GM23338 (cell line): ENCODE measurements around the gene PHYH. TPM values are rescaled to one million over a fixed set of nuclear protein-coding genes. Genes with fewer than 3 reads are reported as not detected.

ENCODE experiments used
- ATAC-seq: fragments of 200-7000 bp; cut with Tn5 transposase; 3 replicates; pipeline ENCODE4 v1.9.1; 2020
- DNase-seq: peaks from one replicate; pipeline ENCODE4 v3.0.0-alpha.2; 2015; ENCODE audit warnings: low spot score
- H2AFZ ChIP-seq: fragments of 200-600 bp; sonication (generic); 2 replicates; pipeline ENCODE4 v1.8.0; 2016; ENCODE audit warnings: antibody characterized with exemption, mild to moderate bottlenecking, moderate library complexity
- H3F3A ChIP-seq: fragments of 200-600 bp; sonication (generic); replicated peaks from 2 replicates; pipeline ENCODE4 v1.8.0; 2017; ENCODE audit warnings: antibody characterized with exemption, mixed run types, low read depth
- H3K27ac ChIP-seq: fragments of 200-600 bp; sonication (generic); 2 replicates; pipeline ENCODE4 v1.6.1; 2016; ENCODE audit warnings: low read depth
- H3K27me3 ChIP-seq: fragments of 200-600 bp; sonication (generic); 2 replicates; pipeline ENCODE4 v1.8.0; 2016; ENCODE audit warnings: mild to moderate bottlenecking, mixed run types, moderate library complexity; ENCODE audit not compliant: insufficient read depth
- H3K36me3 ChIP-seq: fragments of 200-600 bp; sonication (generic); 2 replicates; pipeline ENCODE4 v1.8.0; 2016; ENCODE audit warnings: mild to moderate bottlenecking; ENCODE audit not compliant: insufficient read depth
- H3K4me1 ChIP-seq: fragments of 200-600 bp; sonication (generic); 2 replicates; pipeline ENCODE4 v1.8.0; 2016; ENCODE audit warnings: mild to moderate bottlenecking, moderate library complexity; ENCODE audit not compliant: insufficient read depth
- H3K4me2 ChIP-seq: fragments of 200-600 bp; sonication (generic); 2 replicates; pipeline ENCODE4 v1.7.1; 2017; ENCODE audit warnings: mixed run types
- H3K4me3 ChIP-seq: fragments of 200-600 bp; sonication (generic); 2 replicates; pipeline ENCODE4 v1.6.1; 2016; ENCODE audit warnings: mixed run types
- H3K79me2 ChIP-seq: fragments of 200-600 bp; sonication (generic); replicated peaks from 2 replicates; pipeline ENCODE4 v1.8.0; 2017; ENCODE audit warnings: mild to moderate bottlenecking; ENCODE audit not compliant: insufficient read depth
- H3K9me2 ChIP-seq: fragments of 200-600 bp; sonication (generic); 2 replicates; pipeline ENCODE4 v1.8.0; 2017; ENCODE audit not compliant: insufficient read depth
- H4K20me1 ChIP-seq: fragments of 200-600 bp; sonication (generic); replicated peaks from 2 replicates; pipeline ENCODE4 v1.8.0; 2017; ENCODE audit warnings: mild to moderate bottlenecking; ENCODE audit not compliant: insufficient read depth
- H3K27ac Mint-ChIP-seq: 2 replicates; pipeline ENCODE4 v1.8.0; 2020; ENCODE audit warnings: inconsistent platforms, mild to moderate bottlenecking, moderate library complexity, mixed read lengths
- H3K27me3 Mint-ChIP-seq: 3 replicates; pipeline ENCODE4 v1.8.0; 2022; ENCODE audit warnings: low read depth, mild to moderate bottlenecking, moderate library complexity, mixed read lengths, inconsistent platforms; ENCODE audit not compliant: insufficient read depth, poor library complexity
- H3K36me3 Mint-ChIP-seq: 3 replicates; pipeline ENCODE4 v1.8.0; 2021; ENCODE audit warnings: low read depth, mild to moderate bottlenecking, inconsistent platforms, moderate library complexity, mixed read lengths
- H3K4me1 Mint-ChIP-seq: 3 replicates; pipeline ENCODE4 v1.8.0; 2020; ENCODE audit warnings: mild to moderate bottlenecking, inconsistent platforms, mixed read lengths
- H3K4me3 Mint-ChIP-seq: 3 replicates; pipeline ENCODE4 v1.8.0; 2021; ENCODE audit warnings: moderate library complexity, mild to moderate bottlenecking, inconsistent platforms, mixed read lengths
- H3K9me3 Mint-ChIP-seq: 3 replicates; pipeline ENCODE4 v1.8.0; 2020; ENCODE audit warnings: moderate library complexity, mild to moderate bottlenecking, inconsistent platforms, mixed read lengths
- ETS1 ChIP-seq: IDR thresholded peaks from 2 replicates; pipeline ENCODE4 v1.6.1; 2016; ENCODE audit warnings: antibody characterized with exemption
- EZH2 ChIP-seq: fragments of 200-600 bp; sonication (generic); IDR thresholded peaks from one replicate; pipeline ENCODE4 v1.8.0; 2017; ENCODE audit warnings: antibody characterized with exemption, mild to moderate bottlenecking, low read depth; ENCODE audit not compliant: unreplicated experiment
- POLR2AphosphoS5 ChIP-seq: IDR thresholded peaks from 2 replicates; pipeline ENCODE4 v1.6.1; 2016; ENCODE audit warnings: antibody characterized with exemption, low read depth
- STAT1 ChIP-seq: IDR thresholded peaks from one replicate; pipeline ENCODE4 v1.6.1; 2016; ENCODE audit warnings: antibody characterized with exemption; ENCODE audit not compliant: unreplicated experiment
- ZNF114 ChIP-seq: fragments of 250-450 bp; sonication (Bioruptor Pico); IDR thresholded peaks from 2 replicates; pipeline ENCODE4 v1.5.0; 2020; ENCODE audit warnings: mild to moderate bottlenecking, moderate library complexity
- ZNF331 ChIP-seq: fragments of 250-450 bp; sonication (Bioruptor Pico); IDR thresholded peaks from 2 replicates; pipeline ENCODE4 v1.5.0; 2020; ENCODE audit warnings: low read depth, mild to moderate bottlenecking, moderate library complexity
- polyA plus RNA-seq: library from polyadenylated mRNA; unstranded; fragments of >200 nt; fragmentation: Nextera tagmentation; extraction: Ambion mirVana; gene quantifications from 2 replicates; pipeline ENCODE4 v1.2.1, GENCODE V29; 2016
- total RNA-seq: library from RNA; depleted of rRNA; stranded (reverse); fragments of >200 nt; shearing (Covaris generic); gene quantifications from 2 replicates; pipeline ENCODE4 v1.2.3, GENCODE V29; 2014

Gene PHYH
- total and polyA plus RNA-seq, 2 experiments from 2014 or later = 10.9 to 29.8 TPM

- Histone ChIP-seq H3K4me3 (no peak overlapping the region), H3K79me2 (peaks cover 50% of the 10 kb centered on the region), H4K20me1 (peaks cover 71% of the 10 kb centered on the region), H3K27ac (peak overlapping the region; percentile 30; the same call in 1 of the 2 replicates), H3K27me3 (no peaks in the 10 kb centered on the region), H3K4me2 (no peak overlapping the region), H3K4me1 (peaks cover 12% of the 10 kb centered on the region), H3K36me3 (peaks cover 93% of the 10 kb centered on the region), H2AFZ (no peak overlapping the region), H3F3A (peaks cover 76% of the 10 kb centered on the region), H3K9me2 (no peaks in the 10 kb centered on the region)
- peaks cover 30% of the 10 kb centered on the region for H3K4me1 Mint-ChIP-seq
- no peak overlapping the region for H3K4me3 Mint-ChIP-seq
- H3K27me3 Mint-ChIP-seq = peaks cover 12% of the 10 kb centered on the region
- DNase-seq (no peak), ATAC-seq (no peak)
- TF ChIP-seq ZNF331 (CRISPR knock-in tag) = no peak
- H3K27ac Mint-ChIP-seq = no peak overlapping the region
- peaks cover 100% of the 10 kb centered on the region for H3K36me3 Mint-ChIP-seq
- H3K9me3 Mint-ChIP-seq = no peaks in the 10 kb centered on the region; the same call in 2 of the 3 replicates
These were observed 27.7 kb upstream of the PHYH start for GRCh38 chr10:13327534-13327933.

DNA sequence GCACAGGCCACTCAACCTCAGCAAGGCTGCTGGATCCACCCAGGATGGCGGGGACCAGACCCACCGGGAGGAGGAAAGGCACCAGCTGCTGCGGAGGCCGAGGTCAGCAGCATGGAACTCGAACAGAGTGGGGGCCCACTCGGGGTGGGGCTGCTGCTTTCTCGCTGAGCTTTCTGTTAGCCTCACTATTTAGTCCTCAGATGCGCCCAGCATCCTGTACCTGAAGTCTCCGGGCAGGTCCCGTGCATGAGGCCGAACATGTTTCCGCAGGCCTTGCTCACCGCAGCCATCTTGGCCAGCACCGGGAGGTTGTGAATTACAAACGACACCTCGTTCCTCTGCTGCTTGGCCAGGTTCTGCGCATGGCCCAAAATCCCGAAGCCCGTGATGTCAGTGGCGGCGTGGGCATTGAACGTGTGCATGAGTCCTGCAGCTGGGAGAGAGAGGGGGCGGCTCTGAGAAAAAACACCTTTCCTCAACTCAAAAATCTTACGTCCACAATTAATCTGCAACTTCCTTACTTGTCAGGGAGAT lies 22.8 kb upstream of the PHYH start:
- peaks cover 14% of the 10 kb centered on the region for H3K27me3 Mint-ChIP-seq
- H3K27ac Mint-ChIP-seq = peak overlapping the region; percentile 70
- Histone ChIP-seq H3K4me1 (no peaks in the 10 kb centered on the region), H3K27me3 (no peaks in the 10 kb centered on the region), H3K4me3 (no peak overlapping the region), H3K36me3 (peaks cover 85% of the 10 kb centered on the region), H3K27ac (peak overlapping the region; percentile 81), H3K4me2 (no peak overlapping the region), H3K9me2 (no peaks in the 10 kb centered on the region), H4K20me1 (peaks cover 56% of the 10 kb centered on the region), H2AFZ (no peak overlapping the region), H3F3A (peaks cover 86% of the 10 kb centered on the region), H3K79me2 (peaks cover 18% of the 10 kb centered on the region)
- no peak for ATAC-seq
- TF ChIP-seq ZNF114 (CRISPR knock-in tag) (no peak), POLR2AphosphoS5 (peak; percentile 50; the same call in 1 of the 2 replicates)
- no peaks in the 10 kb centered on the region; the same call in 2 of the 3 replicates for H3K9me3 Mint-ChIP-seq
- H3K36me3 Mint-ChIP-seq = peaks cover 100% of the 10 kb centered on the region
- H3K4me1 Mint-ChIP-seq = peaks cover 14% of the 10 kb centered on the region
- no peak overlapping the region for H3K4me3 Mint-ChIP-seq
- no peak for DNase-seq

DNA sequence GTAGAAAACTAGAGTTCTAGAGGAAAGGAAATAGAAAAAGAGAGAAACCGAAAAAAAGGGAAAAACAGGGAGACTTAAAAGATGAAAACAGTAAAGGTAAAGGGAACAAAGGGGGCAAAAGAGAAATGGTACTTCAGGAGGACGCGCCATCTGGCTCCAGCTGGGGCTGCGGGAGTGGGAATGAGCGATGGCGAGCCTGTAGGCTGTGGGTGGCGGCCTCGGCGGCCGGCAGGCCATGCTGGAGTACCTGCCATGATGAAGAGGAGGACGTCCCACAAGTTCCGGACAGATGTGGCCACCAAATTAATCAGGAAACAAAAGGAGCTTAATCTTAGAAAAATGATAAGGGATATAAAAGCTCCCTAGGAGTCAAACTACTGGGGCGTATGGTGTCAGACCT lies 21.7 kb upstream of the PHYH start:
- ATAC-seq (peak; percentile 11; the same call in 1 of the 3 replicates), DNase-seq (no peak)
- peaks cover 14% of the 10 kb centered on the region for H3K4me1 Mint-ChIP-seq
- Histone ChIP-seq H4K20me1 (peaks cover 49% of the 10 kb centered on the region), H3K4me1 (no peaks in the 10 kb centered on the region; the same call in 1 of the 2 replicates), H3F3A (peaks cover 88% of the 10 kb centered on the region), H3K36me3 (peaks cover 74% of the 10 kb centered on the region), H2AFZ (no peak overlapping the region), H3K27ac (peak overlapping the region; percentile 81), H3K4me2 (no peak overlapping the region), H3K9me2 (no peaks in the 10 kb centered on the region), H3K4me3 (no peak overlapping the region), H3K79me2 (peaks cover 12% of the 10 kb centered on the region; the same call in 1 of the 2 replicates), H3K27me3 (no peaks in the 10 kb centered on the region)
- peak overlapping the region; percentile 28 for H3K27ac Mint-ChIP-seq
- H3K36me3 Mint-ChIP-seq = peaks cover 98% of the 10 kb centered on the region
- no peaks in the 10 kb centered on the region; the same call in 2 of the 3 replicates for H3K9me3 Mint-ChIP-seq
- TF ChIP-seq EZH2 (no peak), STAT1 (no peak), ETS1 (no peak), ZNF331 (CRISPR knock-in tag) (no peak)
- H3K4me3 Mint-ChIP-seq = no peak overlapping the region
- H3K27me3 Mint-ChIP-seq = peaks cover 16% of the 10 kb centered on the region
